Measurements from ENCODE around the gene LRRC8D. TPM values are rescaled to one million over a fixed set of nuclear protein-coding genes. Genes with fewer than 3 reads are reported as not detected.

LRRC8D gene
- total and polyA plus RNA-seq, 9 of the 15 experiments (the other 6 are each of a cell fraction or from before 2014, with no cell fraction given) = 3.4 to 53.9 (median 15.9) TPM

DNA sequence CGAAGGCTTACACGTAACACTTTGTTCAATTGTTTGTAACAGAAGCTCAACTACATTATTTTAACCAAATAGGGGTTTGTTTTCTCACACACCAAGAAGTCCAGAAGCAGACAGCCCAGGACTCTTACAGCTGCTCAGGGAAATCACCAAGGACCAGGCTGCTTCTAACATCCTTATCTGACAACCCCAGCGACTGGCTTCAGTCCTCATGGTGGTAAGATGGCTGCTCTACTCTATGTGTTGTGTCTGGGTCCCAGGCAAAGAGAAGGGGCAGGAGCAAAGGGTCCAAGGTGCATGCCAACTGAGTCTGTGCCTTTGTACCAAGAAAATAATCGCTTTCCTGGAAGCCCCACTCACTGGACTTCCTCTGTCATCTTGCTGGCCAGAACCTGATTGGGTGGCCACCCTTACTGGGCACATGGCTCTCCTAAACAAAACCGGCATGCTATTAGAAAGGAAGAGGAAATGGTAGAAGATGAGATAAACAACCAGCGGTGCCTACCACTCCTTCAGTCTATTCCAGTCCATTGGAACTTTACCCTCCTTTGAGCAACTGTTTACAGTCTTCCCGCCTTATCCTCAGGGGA, 34.1 kb upstream of the LRRC8D start (continued):
- TF ChIP-seq RCOR1 (IDR thresholded peaks at IDR 0.05; ENCODE audit: borderline replicate concordance in 1 of 2, low read depth in 2 of 2, low read length in 2 of 2) (peak in 1 of 2 experiments; percentile 54; a peak in 1 of 4 replicates), EP300 (IDR thresholded peaks at IDR 0.05; ENCODE audit: low read length) (peak; percentile 63), SMARCA4 (IDR thresholded peaks at IDR 0.05) (peak; percentile 69), MED1 (CRISPR knock-in tag; IDR thresholded peaks at IDR 0.05; ENCODE audit: borderline replicate concordance) (no peak), POLR2AphosphoS5 (IDR thresholded peaks at IDR 0.05; ENCODE audit: control insufficient read depth, insufficient read depth, low read depth, low read length) (peak; percentile 81; the same call in 1 of the 2 replicates), EHMT2 (IDR thresholded peaks at IDR 0.05) (0 out of 2 replicates have a peak, but pooled peaks have one; percentile 53), NFIC (IDR thresholded peaks at IDR 0.05) (peak; percentile 60), ZBED1 (IDR thresholded peaks at IDR 0.05) (no peak), TBP (optimal IDR thresholded peaks at IDR 0.05; ENCODE audit: low read depth, low read length) (peak; percentile 41), NR4A1 (CRISPR knock-in tag; IDR thresholded peaks at IDR 0.05) (no peak), NR4A1 (tag; IDR thresholded peaks at IDR 0.05) (peak; percentile 50; the same call in 1 of the 2 replicates), L3MBTL2 (IDR thresholded peaks at IDR 0.05) (peak; percentile 36; the same call in 1 of the 2 replicates), E2F6 (IDR thresholded peaks at IDR 0.05; ENCODE audit: borderline replicate concordance in 1 of 2, extremely low read depth in 1 of 2, insufficient read depth in 1 of 2, insufficient read length in 1 of 2, low read depth in 1 of 2, low read length in 1 of 2, poor library complexity in 1 of 2, severe bottlenecking in 1 of 2) (peak; percentile 30 to 33), KLF16 (IDR thresholded peaks at IDR 0.05) (peak; percentile 41; the same call in 1 of the 2 replicates), NFRKB (IDR thresholded peaks at IDR 0.05; ENCODE audit: low read depth) (0 out of 2 replicates have a peak, but pooled peaks have one; percentile 30), MCM7 (IDR thresholded peaks at IDR 0.05) (no peak), MYC (IDR thresholded peaks at IDR 0.05; ENCODE audit: low read depth, low read length) (peak; percentile 37; the same call in 1 of the 2 replicates), MYC (CRISPR knock-in tag; IDR thresholded peaks at IDR 0.05; ENCODE audit: borderline replicate concordance, low read depth) (no peak), RHOXF2B (CRISPR knock-in tag; conservative IDR thresholded peaks at IDR 0.05) (no peak), KDM1A (IDR thresholded peaks at IDR 0.05) (0 out of 4 replicates have a peak, but pooled peaks of 1 of the 2 experiments have one; percentile 18), BCOR (IDR thresholded peaks at IDR 0.05) (peak; percentile 50; the same call in 1 of the 2 replicates)
- TF ChIP-seq, protein P1, sequence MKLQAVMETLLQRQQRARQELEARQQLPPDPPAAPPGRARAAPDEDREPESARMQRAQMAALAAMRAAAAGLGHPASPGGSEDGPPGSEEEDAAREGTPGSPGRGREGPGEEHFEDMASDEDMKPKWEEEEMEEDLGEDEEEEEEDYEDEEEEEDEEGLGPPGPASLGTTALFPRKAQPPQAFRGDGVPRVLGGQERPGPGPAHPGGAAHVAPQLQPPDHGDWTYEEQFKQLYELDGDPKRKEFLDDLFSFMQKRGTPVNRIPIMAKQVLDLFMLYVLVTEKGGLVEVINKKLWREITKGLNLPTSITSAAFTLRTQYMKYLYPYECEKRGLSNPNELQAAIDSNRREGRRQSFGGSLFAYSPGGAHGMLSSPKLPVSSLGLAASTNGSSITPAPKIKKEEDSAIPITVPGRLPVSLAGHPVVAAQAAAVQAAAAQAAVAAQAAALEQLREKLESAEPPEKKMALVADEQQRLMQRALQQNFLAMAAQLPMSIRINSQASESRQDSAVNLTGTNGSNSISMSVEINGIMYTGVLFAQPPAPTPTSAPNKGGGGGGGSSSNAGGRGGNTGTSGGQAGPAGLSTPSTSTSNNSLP (IDR thresholded peaks at IDR 0.05; ENCODE audit: borderline replicate concordance, low read depth, low read length) = no peak
- TF ChIP-seq, protein P2, sequence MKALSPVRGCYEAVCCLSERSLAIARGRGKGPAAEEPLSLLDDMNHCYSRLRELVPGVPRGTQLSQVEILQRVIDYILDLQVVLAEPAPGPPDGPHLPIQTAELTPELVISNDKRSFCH (CRISPR knock-in tag; IDR thresholded peaks at IDR 0.05) = no peak
- TF ChIP-seq, protein P2 (tag; IDR thresholded peaks at IDR 0.05) = peak; percentile 32; the same call in 1 of the 2 replicates
- TF ChIP-seq, protein P3, sequence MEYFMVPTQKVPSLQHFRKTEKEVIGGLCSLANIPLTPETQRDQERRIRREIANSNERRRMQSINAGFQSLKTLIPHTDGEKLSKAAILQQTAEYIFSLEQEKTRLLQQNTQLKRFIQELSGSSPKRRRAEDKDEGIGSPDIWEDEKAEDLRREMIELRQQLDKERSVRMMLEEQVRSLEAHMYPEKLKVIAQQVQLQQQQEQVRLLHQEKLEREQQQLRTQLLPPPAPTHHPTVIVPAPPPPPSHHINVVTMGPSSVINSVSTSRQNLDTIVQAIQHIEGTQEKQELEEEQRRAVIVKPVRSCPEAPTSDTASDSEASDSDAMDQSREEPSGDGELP (CRISPR knock-in tag; IDR thresholded peaks at IDR 0.05; ENCODE audit: borderline replicate concordance) = peak; percentile 47; the same call in 1 of the 2 replicates
